Ammon's horn (tissue), 1 donor: ENCODE data around the gene HOXA6.

Experiments used
- DNase-seq: peaks from one replicate; pipeline ENCODE4 v3.0.0-alpha.2; 2016; ENCODE audit warnings: low spot score

Gene HOXA6

GRCh38 chr7:27149842-27150567 lies 2.4 kb upstream of the HOXA6 start:
- DNase-seq: no peak

GRCh38 chr7:27148756-27149641 lies 1.4 kb upstream of the HOXA6 start:
- no peak for DNase-seq

GRCh38 chr7:27148031-27148755 lies 619 bp upstream of the HOXA6 start:
- no peak for DNase-seq

- DNase-seq: no peak
Observed at GRCh38 chr7:27146491-27147198, 929 bp downstream of the HOXA6 start.

- DNase-seq: no peak
Observed at GRCh38 chr7:27145914-27146412, 1.6 kb downstream of the HOXA6 start.

- DNase-seq: no peak
Observed at GRCh38 chr7:27145165-27145913, 2.2 kb downstream of the HOXA6 start.

- no peak for DNase-seq
Observed at GRCh38 chr7:27144781-27145164, 2.8 kb downstream of the HOXA6 start.

- no peak for DNase-seq
Observed at GRCh38 chr7:27143950-27144780, 3.4 kb downstream of the HOXA6 start.

GRCh38 chr7:27143023-27143949 lies 4.3 kb downstream of the HOXA6 start, which contains the start of gene HOXA5:
TSS of gene HOXA5 (minus strand) at chr7:27143681. CDS start at chr7:27143607, 74 bp downstream.
- DNase-seq: no peak

- DNase-seq: no peak
Observed at GRCh38 chr7:27142580-27143022, 5.0 kb downstream of the HOXA6 start.

GRCh38 chr7:27141923-27142579 lies 5.5 kb downstream of the HOXA6 start:
- no peak for DNase-seq

GRCh38 chr7:27141137-27141922 lies 6.2 kb downstream of the HOXA6 start:
- no peak for DNase-seq

- DNase-seq: no peak
Observed at GRCh38 chr7:27140126-27140857, 7.3 kb downstream of the HOXA6 start.

GRCh38 chr7:27139334-27140125 lies 8.0 kb downstream of the HOXA6 start:
- no peak for DNase-seq

GRCh38 chr7:27138985-27139333 lies 8.6 kb downstream of the HOXA6 start:
- no peak for DNase-seq

- no peak for DNase-seq
Observed at GRCh38 chr7:27138472-27138871, 9.1 kb downstream of the HOXA6 start.
